ENCODE results near the gene MTCH1.
"Not testable (repeated sequence)": the region's sequence is repeated elsewhere in the genome, so short reads cannot be mapped to it uniquely, and the experiment has no call there.

MTCH1 gene

GRCh38 chr6:36958775-36959554, 27.0 kb downstream of the MTCH1 start:
- H3K9me3 ChIP-seq (ENCODE audit: control insufficient read depth, low read length), result no peaks in the 10 kb centered on the region
- H3K27ac ChIP-seq (ENCODE audit: low read depth, low read length, severe bottlenecking), result no peak overlapping the region
- H3K4me1 ChIP-seq (ENCODE audit: control insufficient read depth, insufficient read depth, low read length, poor library complexity, severe bottlenecking), result peaks cover 20% of the 10 kb centered on the region
- H3K36me3 ChIP-seq (ENCODE audit: control insufficient read depth, insufficient read depth, low read length), result no peaks in the 10 kb centered on the region
- WGBS, 2 experiments (ENCODE audit: insufficient coverage in 2 of 2), result 92 to 95% methylated on average over 43 to 44 of the region's 44 CpGs
- no peak overlapping the region for H3K4me3 ChIP-seq (ENCODE audit: extremely low read depth, insufficient read depth, low read length, poor library complexity, severe bottlenecking)

- 90 to 96% methylated on average over 8 to 9 of the region's 9 CpGs for WGBS, 2 experiments (ENCODE audit: insufficient coverage in 2 of 2)
- no peaks in the 10 kb centered on the region for H3K36me3 ChIP-seq (ENCODE audit: control insufficient read depth, insufficient read depth, low read length)
Observed at GRCh38 chr6:36957773-36958271, 28.2 kb downstream of the MTCH1 start.

GRCh38 chr6:36956446-36956820, 29.6 kb downstream of the MTCH1 start:
- Histone ChIP-seq H3K9me3 (ENCODE audit: control insufficient read depth, low read length) (no peaks in the 10 kb centered on the region), H3K36me3 (ENCODE audit: control insufficient read depth, insufficient read depth, low read length) (no peaks in the 10 kb centered on the region), H3K27ac (ENCODE audit: low read depth, low read length, severe bottlenecking) (no peak overlapping the region), H3K4me1 (ENCODE audit: control insufficient read depth, insufficient read depth, low read length, poor library complexity, severe bottlenecking) (peaks cover 20% of the 10 kb centered on the region), H3K4me3 (ENCODE audit: extremely low read depth, insufficient read depth, low read length, poor library complexity, severe bottlenecking) (no peak overlapping the region)

More at GRCh38 chr6:36957773-36958271, 28.2 kb downstream of the MTCH1 start:
- peaks cover 20% of the 10 kb centered on the region for H3K4me1 ChIP-seq (ENCODE audit: control insufficient read depth, insufficient read depth, low read length, poor library complexity, severe bottlenecking)
- no peaks in the 10 kb centered on the region for H3K9me3 ChIP-seq (ENCODE audit: control insufficient read depth, low read length)
- no peak overlapping the region for H3K4me3 ChIP-seq (ENCODE audit: extremely low read depth, insufficient read depth, low read length, poor library complexity, severe bottlenecking)
- H3K27ac ChIP-seq (ENCODE audit: low read depth, low read length, severe bottlenecking), result no peak overlapping the region

- WGBS, 2 experiments (ENCODE audit: insufficient coverage in 2 of 2), result 90 to 95% methylated on average over 6 to 7 of the region's 9 CpGs
- Histone ChIP-seq H3K4me1 (ENCODE audit: control insufficient read depth, insufficient read depth, low read length, poor library complexity, severe bottlenecking) (peaks cover 17% of the 10 kb centered on the region), H3K27ac (ENCODE audit: low read depth, low read length, severe bottlenecking) (no peak overlapping the region), H3K9me3 (ENCODE audit: control insufficient read depth, low read length) (no peaks in the 10 kb centered on the region), H3K4me3 (ENCODE audit: extremely low read depth, insufficient read depth, low read length, poor library complexity, severe bottlenecking) (no peak overlapping the region), H3K36me3 (ENCODE audit: control insufficient read depth, insufficient read depth, low read length) (no peaks in the 10 kb centered on the region)
Observed at GRCh38 chr6:36955671-36956445, 30.1 kb downstream of the MTCH1 start.

GRCh38 chr6:36955136-36955535, 30.9 kb downstream of the MTCH1 start:
- H3K36me3 ChIP-seq (ENCODE audit: control insufficient read depth, insufficient read depth, low read length), result no peaks in the 10 kb centered on the region
- no peak overlapping the region for H3K27ac ChIP-seq (ENCODE audit: low read depth, low read length, severe bottlenecking)
- 64 to 82% methylated on average over 4 to 5 of the region's 6 CpGs for WGBS, 2 experiments (ENCODE audit: insufficient coverage in 2 of 2)
- H3K4me3 ChIP-seq (ENCODE audit: extremely low read depth, insufficient read depth, low read length, poor library complexity, severe bottlenecking), result no peak overlapping the region
- H3K4me1 ChIP-seq (ENCODE audit: control insufficient read depth, insufficient read depth, low read length, poor library complexity, severe bottlenecking), result peaks cover 11% of the 10 kb centered on the region
- no peaks in the 10 kb centered on the region for H3K9me3 ChIP-seq (ENCODE audit: control insufficient read depth, low read length)

- WGBS, 2 experiments (ENCODE audit: insufficient coverage in 2 of 2), result 86 to 89% methylated on average over 11 to 12 of the region's 14 CpGs
- Histone ChIP-seq H3K4me3 (ENCODE audit: extremely low read depth, insufficient read depth, low read length, poor library complexity, severe bottlenecking) (no peak within 1 kb of the TSS), H3K9me3 (ENCODE audit: control insufficient read depth, low read length) (no peaks in the 10 kb centered on the region), H3K4me1 (ENCODE audit: control insufficient read depth, insufficient read depth, low read length, poor library complexity, severe bottlenecking) (peaks cover 13% of the 10 kb centered on the region), H3K27ac (ENCODE audit: low read depth, low read length, severe bottlenecking) (no peak within 1 kb of the TSS), H3K36me3 (ENCODE audit: control insufficient read depth, insufficient read depth, low read length) (no peaks in the 10 kb centered on the region)
Observed at GRCh38 chr6:36954262-36954931, 31.6 kb downstream of the MTCH1 start, which contains the start of gene PI16. Gene PI16 (plus strand): TSS chr6:36954738. CDS start chr6:36954761, 23 bp downstream.

- Histone ChIP-seq H3K27ac (ENCODE audit: low read depth, low read length, severe bottlenecking) (no peak overlapping the region), H3K4me3 (ENCODE audit: extremely low read depth, insufficient read depth, low read length, poor library complexity, severe bottlenecking) (no peak overlapping the region), H3K36me3 (ENCODE audit: control insufficient read depth, insufficient read depth, low read length) (no peaks in the 10 kb centered on the region), H3K4me1 (ENCODE audit: control insufficient read depth, insufficient read depth, low read length, poor library complexity, severe bottlenecking) (peaks cover 15% of the 10 kb centered on the region), H3K9me3 (ENCODE audit: control insufficient read depth, low read length) (no peaks in the 10 kb centered on the region)
- 50 to 67% methylated on average over 1 of the region's 1 CpG for WGBS, 2 experiments (ENCODE audit: insufficient coverage in 2 of 2)
Observed at GRCh38 chr6:36953931-36954261, 32.1 kb downstream of the MTCH1 start.

GRCh38 chr6:36949636-36950035, 36.4 kb downstream of the MTCH1 start:
- Histone ChIP-seq H3K4me3 (ENCODE audit: extremely low read depth, insufficient read depth, low read length, poor library complexity, severe bottlenecking) (no peak overlapping the region), H3K9me3 (ENCODE audit: control insufficient read depth, low read length) (no peaks in the 10 kb centered on the region), H3K4me1 (ENCODE audit: control insufficient read depth, insufficient read depth, low read length, poor library complexity, severe bottlenecking) (peaks cover 18% of the 10 kb centered on the region), H3K27ac (ENCODE audit: low read depth, low read length, severe bottlenecking) (peak overlapping the region; percentile 29), H3K36me3 (ENCODE audit: control insufficient read depth, insufficient read depth, low read length) (no peaks in the 10 kb centered on the region)
- WGBS, 2 experiments (ENCODE audit: insufficient coverage in 2 of 2), result no CpG with 5 or more reads among the region's 3 CpGs

GRCh38 chr6:36949076-36949475, 36.9 kb downstream of the MTCH1 start:
- not testable (repeated sequence) for H3K36me3 ChIP-seq (ENCODE audit: control insufficient read depth, insufficient read depth, low read length); H3K4me3 ChIP-seq (ENCODE audit: extremely low read depth, insufficient read depth, low read length, poor library complexity, severe bottlenecking); H3K9me3 ChIP-seq (ENCODE audit: control insufficient read depth, low read length); H3K27ac ChIP-seq (ENCODE audit: low read depth, low read length, severe bottlenecking)
- 87 to 94% methylated on average over 6 of the region's 9 CpGs for WGBS, 2 experiments (ENCODE audit: insufficient coverage in 2 of 2)
- H3K4me1 ChIP-seq (ENCODE audit: control insufficient read depth, insufficient read depth, low read length, poor library complexity, severe bottlenecking), result peaks cover 13% of the 10 kb centered on the region

GRCh38 chr6:36947570-36948351, 38.2 kb downstream of the MTCH1 start:
- no peaks in the 10 kb centered on the region for H3K9me3 ChIP-seq (ENCODE audit: control insufficient read depth, low read length)
- no peak overlapping the region for H3K27ac ChIP-seq (ENCODE audit: low read depth, low read length, severe bottlenecking)
- H3K4me1 ChIP-seq (ENCODE audit: control insufficient read depth, insufficient read depth, low read length, poor library complexity, severe bottlenecking), result peaks cover 13% of the 10 kb centered on the region
- 88 to 89% methylated on average over 7 to 12 of the region's 12 CpGs for WGBS, 2 experiments (ENCODE audit: insufficient coverage in 2 of 2)
- H3K36me3 ChIP-seq (ENCODE audit: control insufficient read depth, insufficient read depth, low read length), result no peaks in the 10 kb centered on the region
- no peak overlapping the region for H3K4me3 ChIP-seq (ENCODE audit: extremely low read depth, insufficient read depth, low read length, poor library complexity, severe bottlenecking)
